ENCODE results near the gene KCNMA1.

Gene KCNMA1

DNA sequence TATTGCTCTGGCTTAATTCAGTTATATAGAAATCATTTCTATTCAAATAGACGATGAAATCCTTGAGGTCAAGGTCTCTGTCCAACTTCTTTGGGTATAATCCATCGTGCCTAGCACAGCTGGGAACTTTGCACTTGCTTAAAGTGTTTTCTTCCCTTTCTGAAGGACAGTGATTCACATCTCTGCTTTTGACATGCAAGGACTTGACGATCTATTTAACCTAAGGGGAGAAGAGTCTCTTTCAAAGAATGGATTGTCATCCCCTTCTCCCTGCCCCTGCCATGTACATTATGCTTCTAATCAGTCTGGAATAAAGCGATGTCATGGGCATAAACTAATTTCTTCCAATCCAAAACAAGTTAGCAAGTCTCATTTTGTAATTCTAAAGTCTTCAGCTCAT, 488.6 kb downstream of the KCNMA1 start:
- H3K4me3 ChIP-seq (ENCODE audit: insufficient read depth in 1 of 2, low read depth in 1 of 2, low read length in 2 of 2): no peak overlapping the region
- no peaks in the 10 kb centered on the region for H3K4me1 ChIP-seq (ENCODE audit: control insufficient read depth, insufficient read depth, low read depth, low read length)
- no peak overlapping the region for H2BK120ac ChIP-seq (ENCODE audit: low read depth, low read length)
- H3K9ac ChIP-seq (ENCODE audit: low read length): no peak overlapping the region
- H3K4ac ChIP-seq (ENCODE audit: low read depth in 1 of 2, low read length in 2 of 2): no peak overlapping the region
- H3K9me3 ChIP-seq (ENCODE audit: control insufficient read depth, low read length): no peaks in the 10 kb centered on the region
- peaks cover 7% of the 10 kb centered on the region for H3K79me1 ChIP-seq (replicated peaks; ENCODE audit: low read length, poor library complexity, severe bottlenecking)
- no peaks in the 10 kb centered on the region for H3K27me3 ChIP-seq (ENCODE audit: control insufficient read depth in 1 of 2, insufficient read depth in 1 of 2, low read length in 2 of 2)
- no peaks in the 10 kb centered on the region for H3K36me3 ChIP-seq (ENCODE audit: control insufficient read depth in 1 of 2, insufficient read depth in 2 of 2, low read depth in 1 of 2, low read length in 2 of 2)
- no peak overlapping the region for H2AFZ ChIP-seq (ENCODE audit: low read depth, low read length)
- no peak overlapping the region for H3K4me2 ChIP-seq (ENCODE audit: low read length, poor library complexity, severe bottlenecking)
- no peak overlapping the region for H3K18ac ChIP-seq (ENCODE audit: low read depth in 1 of 2, low read length in 2 of 2)
- H3K27ac ChIP-seq (ENCODE audit: low read length, poor library complexity, severe bottlenecking): no peak overlapping the region
- no peak overlapping the region for H4K8ac ChIP-seq (ENCODE audit: low read length)
- no peak overlapping the region for H2BK5ac ChIP-seq (ENCODE audit: low read depth, low read length, poor library complexity, severe bottlenecking)
- H3K23ac ChIP-seq (ENCODE audit: low read length in 2 of 2): no peak overlapping the region
- no peak overlapping the region for H3K14ac ChIP-seq (ENCODE audit: low read length in 2 of 2)
- H2BK12ac ChIP-seq (ENCODE audit: low read length in 2 of 2): no peak overlapping the region
- WGBS: 84% methylated on average over 4 of the region's 4 CpGs
- H2AK5ac ChIP-seq (ENCODE audit: low read length, severe bottlenecking): no peak overlapping the region
- no peak overlapping the region for H4K91ac ChIP-seq (ENCODE audit: low read length)
- no peak overlapping the region for H2BK15ac ChIP-seq (ENCODE audit: low read depth, poor library complexity, severe bottlenecking)
- DNase-seq: no peak

DNA sequence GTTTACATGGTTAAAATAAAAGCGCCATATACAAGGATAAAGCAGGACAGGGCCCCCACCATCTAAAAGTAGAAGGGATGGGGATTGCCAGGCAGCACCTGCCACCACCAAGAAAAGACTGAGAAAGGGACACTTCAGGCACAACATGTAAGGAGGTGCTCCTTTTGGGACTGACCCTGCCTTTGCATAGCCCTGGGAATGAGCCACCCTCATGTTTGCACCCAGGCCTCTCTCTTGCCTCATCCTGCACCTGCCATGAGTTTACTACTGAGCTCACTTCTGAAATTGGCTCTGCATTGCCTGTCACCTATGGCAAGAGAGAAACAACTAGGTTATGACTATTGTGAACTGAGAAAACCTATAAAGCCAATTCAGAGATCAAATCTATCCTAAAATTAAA, 489.7 kb downstream of the KCNMA1 start:
- no peak overlapping the region for H3K27ac ChIP-seq (ENCODE audit: low read length, poor library complexity, severe bottlenecking)
- no peak overlapping the region for H3K4me3 ChIP-seq (ENCODE audit: insufficient read depth in 1 of 2, low read depth in 1 of 2, low read length in 2 of 2)
- WGBS: 100% methylated on average over 1 of the region's 1 CpG
- no peak overlapping the region for H3K18ac ChIP-seq (ENCODE audit: low read depth in 1 of 2, low read length in 2 of 2)
- no peak overlapping the region for H2BK5ac ChIP-seq (ENCODE audit: low read depth, low read length, poor library complexity, severe bottlenecking)
- no peak overlapping the region for H4K8ac ChIP-seq (ENCODE audit: low read length)
- H2BK15ac ChIP-seq (ENCODE audit: low read depth, poor library complexity, severe bottlenecking): no peak overlapping the region
- no peak overlapping the region for H2AK5ac ChIP-seq (ENCODE audit: low read length, severe bottlenecking)
- no peak overlapping the region for H3K9ac ChIP-seq (ENCODE audit: low read length)
- no peak overlapping the region for H4K91ac ChIP-seq (ENCODE audit: low read length)
- H3K27me3 ChIP-seq (ENCODE audit: control insufficient read depth in 1 of 2, insufficient read depth in 1 of 2, low read length in 2 of 2): no peaks in the 10 kb centered on the region
- no peak for DNase-seq
- H3K4me2 ChIP-seq (ENCODE audit: low read length, poor library complexity, severe bottlenecking): no peak overlapping the region
- H3K36me3 ChIP-seq (ENCODE audit: control insufficient read depth in 1 of 2, insufficient read depth in 2 of 2, low read depth in 1 of 2, low read length in 2 of 2): no peaks in the 10 kb centered on the region
- no peaks in the 10 kb centered on the region for H3K4me1 ChIP-seq (ENCODE audit: control insufficient read depth, insufficient read depth, low read depth, low read length)
- H3K23ac ChIP-seq (ENCODE audit: low read length in 2 of 2): no peak overlapping the region
- no peak overlapping the region for H2BK120ac ChIP-seq (ENCODE audit: low read depth, low read length)
- H3K79me1 ChIP-seq (replicated peaks; ENCODE audit: low read length, poor library complexity, severe bottlenecking): peaks cover 6% of the 10 kb centered on the region
- H2AFZ ChIP-seq (ENCODE audit: low read depth, low read length): no peak overlapping the region
- H3K14ac ChIP-seq (ENCODE audit: low read length in 2 of 2): no peak overlapping the region
- H3K9me3 ChIP-seq (ENCODE audit: control insufficient read depth, low read length): no peaks in the 10 kb centered on the region
- H3K4ac ChIP-seq (ENCODE audit: low read depth in 1 of 2, low read length in 2 of 2): no peak overlapping the region
- H2BK12ac ChIP-seq (ENCODE audit: low read length in 2 of 2): no peak overlapping the region

DNA sequence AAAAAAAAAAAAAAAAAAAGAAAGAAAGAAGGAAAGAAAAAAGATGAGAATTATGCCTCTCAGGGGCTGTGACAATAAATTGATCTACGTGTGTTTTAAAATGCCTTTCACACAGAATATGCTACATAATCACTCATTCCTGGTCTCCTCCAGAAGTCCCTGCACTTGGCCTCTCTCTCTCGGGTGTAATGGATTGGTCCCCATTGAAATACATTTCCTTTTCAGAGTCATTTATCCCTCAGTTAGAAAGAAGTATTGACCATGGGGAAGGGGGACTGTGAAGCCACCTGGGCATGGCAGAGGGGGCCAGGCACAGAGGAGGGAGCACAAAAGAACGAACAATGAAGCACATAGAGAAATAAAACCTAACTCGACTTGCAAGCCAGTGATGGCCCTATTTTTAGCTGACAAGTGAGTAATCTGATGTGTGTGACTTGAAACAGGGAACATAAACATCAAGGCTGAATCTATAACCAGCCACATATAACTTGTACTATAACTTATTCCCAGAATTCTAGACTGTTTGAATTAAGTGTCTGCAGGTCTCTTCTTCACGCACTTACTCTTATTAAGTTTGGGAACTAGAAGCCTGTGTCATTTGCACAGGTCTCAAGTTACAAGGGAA, 490.8 kb downstream of the KCNMA1 start:
- no peak overlapping the region for H3K4me2 ChIP-seq (ENCODE audit: low read length, poor library complexity, severe bottlenecking)
- H2BK5ac ChIP-seq (ENCODE audit: low read depth, low read length, poor library complexity, severe bottlenecking): no peak overlapping the region
- no peak overlapping the region for H4K8ac ChIP-seq (ENCODE audit: low read length)
- H3K27ac ChIP-seq (ENCODE audit: low read length, poor library complexity, severe bottlenecking): no peak overlapping the region
- H3K4me1 ChIP-seq (ENCODE audit: control insufficient read depth, insufficient read depth, low read depth, low read length): no peaks in the 10 kb centered on the region
- peak; percentile 48 for DNase-seq
- H3K9ac ChIP-seq (ENCODE audit: low read length): no peak overlapping the region
- no peak overlapping the region for H2AK5ac ChIP-seq (ENCODE audit: low read length, severe bottlenecking)
- H3K23ac ChIP-seq (ENCODE audit: low read length in 2 of 2): no peak overlapping the region
- H3K9me3 ChIP-seq (ENCODE audit: control insufficient read depth, low read length): no peaks in the 10 kb centered on the region
- peaks cover 4% of the 10 kb centered on the region for H3K79me1 ChIP-seq (replicated peaks; ENCODE audit: low read length, poor library complexity, severe bottlenecking)
- H2BK120ac ChIP-seq (ENCODE audit: low read depth, low read length): no peak overlapping the region
- no peak overlapping the region for H3K4me3 ChIP-seq (ENCODE audit: insufficient read depth in 1 of 2, low read depth in 1 of 2, low read length in 2 of 2)
- no peak overlapping the region for H3K14ac ChIP-seq (ENCODE audit: low read length in 2 of 2)
- H2BK12ac ChIP-seq (ENCODE audit: low read length in 2 of 2): no peak overlapping the region
- no peak overlapping the region for H2AFZ ChIP-seq (ENCODE audit: low read depth, low read length)
- no peak overlapping the region for H3K4ac ChIP-seq (ENCODE audit: low read depth in 1 of 2, low read length in 2 of 2)
- no peak overlapping the region for H2BK15ac ChIP-seq (ENCODE audit: low read depth, poor library complexity, severe bottlenecking)
- WGBS: 96% methylated on average over 3 of the region's 5 CpGs
- no peak overlapping the region for H3K18ac ChIP-seq (ENCODE audit: low read depth in 1 of 2, low read length in 2 of 2)
- H3K27me3 ChIP-seq (ENCODE audit: control insufficient read depth in 1 of 2, insufficient read depth in 1 of 2, low read length in 2 of 2): no peaks in the 10 kb centered on the region
- H4K91ac ChIP-seq (ENCODE audit: low read length): no peak overlapping the region
- no peaks in the 10 kb centered on the region for H3K36me3 ChIP-seq (ENCODE audit: control insufficient read depth in 1 of 2, insufficient read depth in 2 of 2, low read depth in 1 of 2, low read length in 2 of 2)

DNA sequence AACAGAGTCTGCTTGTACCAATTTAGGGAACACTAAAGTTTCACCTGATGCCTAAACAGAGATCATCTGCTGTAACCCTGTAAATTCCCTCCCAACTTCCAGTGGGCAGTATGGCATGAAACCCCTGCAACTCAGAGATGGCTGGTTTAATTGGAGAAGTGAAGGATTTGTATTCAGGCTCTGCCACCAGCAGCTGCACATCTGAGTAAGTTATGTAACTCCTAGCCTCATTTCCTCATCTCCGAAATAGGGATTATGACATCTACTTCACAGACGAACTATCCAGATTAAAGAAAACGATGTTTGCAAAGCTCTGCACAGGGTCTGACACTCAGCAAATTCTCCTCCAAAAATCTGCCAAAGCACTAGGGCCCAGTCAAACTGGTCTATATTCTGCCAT, 493.0 kb downstream of the KCNMA1 start:
- no peak overlapping the region for H3K18ac ChIP-seq (ENCODE audit: low read depth in 1 of 2, low read length in 2 of 2)
- DNase-seq: no peak
- H3K79me1 ChIP-seq (replicated peaks; ENCODE audit: low read length, poor library complexity, severe bottlenecking): peaks cover 8% of the 10 kb centered on the region
- H4K91ac ChIP-seq (ENCODE audit: low read length): no peak overlapping the region
- H3K36me3 ChIP-seq (ENCODE audit: control insufficient read depth in 1 of 2, insufficient read depth in 2 of 2, low read depth in 1 of 2, low read length in 2 of 2): no peaks in the 10 kb centered on the region
- H3K9ac ChIP-seq (ENCODE audit: low read length): no peak overlapping the region
- H2BK12ac ChIP-seq (ENCODE audit: low read length in 2 of 2): no peak overlapping the region
- no peak overlapping the region for H2BK120ac ChIP-seq (ENCODE audit: low read depth, low read length)
- H3K4me3 ChIP-seq (ENCODE audit: insufficient read depth in 1 of 2, low read depth in 1 of 2, low read length in 2 of 2): no peak overlapping the region
- WGBS: 93% methylated on average over 3 of the region's 3 CpGs
- H3K23ac ChIP-seq (ENCODE audit: low read length in 2 of 2): no peak overlapping the region
- H2AFZ ChIP-seq (ENCODE audit: low read depth, low read length): no peak overlapping the region
- no peak overlapping the region for H2BK15ac ChIP-seq (ENCODE audit: low read depth, poor library complexity, severe bottlenecking)
- H3K27me3 ChIP-seq (ENCODE audit: control insufficient read depth in 1 of 2, insufficient read depth in 1 of 2, low read length in 2 of 2): no peaks in the 10 kb centered on the region
- H3K27ac ChIP-seq (ENCODE audit: low read length, poor library complexity, severe bottlenecking): no peak overlapping the region
- no peak overlapping the region for H4K8ac ChIP-seq (ENCODE audit: low read length)
- H3K14ac ChIP-seq (ENCODE audit: low read length in 2 of 2): no peak overlapping the region
- no peak overlapping the region for H3K4me2 ChIP-seq (ENCODE audit: low read length, poor library complexity, severe bottlenecking)
- no peaks in the 10 kb centered on the region for H3K9me3 ChIP-seq (ENCODE audit: control insufficient read depth, low read length)
- no peak overlapping the region for H2BK5ac ChIP-seq (ENCODE audit: low read depth, low read length, poor library complexity, severe bottlenecking)
- no peak overlapping the region for H2AK5ac ChIP-seq (ENCODE audit: low read length, severe bottlenecking)
- no peak overlapping the region for H3K4ac ChIP-seq (ENCODE audit: low read depth in 1 of 2, low read length in 2 of 2)
- no peaks in the 10 kb centered on the region for H3K4me1 ChIP-seq (ENCODE audit: control insufficient read depth, insufficient read depth, low read depth, low read length)

Measured in mesenchymal stem cell (in vitro differentiated cells and primary cell).